ENCODE results near the gene RRAGD.

RRAGD gene

GRCh38 chr6:89315249-89315885 is 96.7 kb downstream of the RRAGD start, which contains the start of gene GABRR2:
GABRR2 (minus strand) TSS chr6:89315299; CDS start chr6:89315165, 134 bp downstream.
- TF ChIP-seq MAX (IDR thresholded peaks at IDR 0.05; ENCODE audit: low read depth, low read length) = no peak
- TF ChIP-seq CTCF (IDR thresholded peaks at IDR 0.05; ENCODE audit: low read depth, low read length) = no peak
- TF ChIP-seq MYC (IDR thresholded peaks at IDR 0.05; ENCODE audit: low read depth, low read length) = no peak
- TF ChIP-seq POLR2A (IDR thresholded peaks at IDR 0.05; ENCODE audit: extremely low read depth, insufficient read length) = no peak
- DNase-seq (ENCODE audit: low read depth) = no peak
- H3K4me3 ChIP-seq (ENCODE audit: low read depth, low read length) = no peak within 1 kb of the TSS

- DNase-seq (ENCODE audit: low read depth) = no peak
- TF ChIP-seq MYC (IDR thresholded peaks at IDR 0.05; ENCODE audit: low read depth, low read length) (no peak), CTCF (IDR thresholded peaks at IDR 0.05; ENCODE audit: low read depth, low read length) (no peak), POLR2A (IDR thresholded peaks at IDR 0.05; ENCODE audit: extremely low read depth, insufficient read length) (no peak), MAX (IDR thresholded peaks at IDR 0.05; ENCODE audit: low read depth, low read length) (no peak)
- H3K4me3 ChIP-seq (ENCODE audit: low read depth, low read length) = no peak overlapping the region
Observed at GRCh38 chr6:89314692-89315091, 97.4 kb downstream of the RRAGD start.

Data from NB4 (cell line).